ENCODE data around the gene DOCK7.
A peak's percentile ranks its signal among the peaks of the same experiment; 100 is the strongest.

DOCK7 gene

DNA sequence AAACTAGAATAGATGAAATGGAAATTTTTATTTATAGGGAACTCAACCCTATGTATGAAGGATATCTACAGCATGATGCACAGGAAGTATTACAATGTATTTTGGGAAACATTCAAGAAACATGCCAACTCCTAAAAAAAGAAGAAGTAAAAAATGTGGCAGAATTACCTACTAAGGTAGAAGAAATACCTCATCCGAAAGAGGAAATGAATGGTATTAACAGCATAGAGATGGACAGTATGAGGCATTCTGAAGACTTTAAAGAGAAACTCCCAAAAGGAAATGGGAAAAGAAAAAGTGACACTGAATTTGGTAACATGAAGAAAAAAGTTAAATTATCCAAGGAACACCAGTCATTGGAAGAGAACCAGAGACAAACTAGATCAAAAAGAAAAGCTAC, 243.5 kb downstream of the DOCK7 start:
- TF ChIP-seq TAF1 (IDR thresholded peaks at IDR 0.05; ENCODE audit: borderline replicate concordance, insufficient read depth, low read length): no peak

DNA sequence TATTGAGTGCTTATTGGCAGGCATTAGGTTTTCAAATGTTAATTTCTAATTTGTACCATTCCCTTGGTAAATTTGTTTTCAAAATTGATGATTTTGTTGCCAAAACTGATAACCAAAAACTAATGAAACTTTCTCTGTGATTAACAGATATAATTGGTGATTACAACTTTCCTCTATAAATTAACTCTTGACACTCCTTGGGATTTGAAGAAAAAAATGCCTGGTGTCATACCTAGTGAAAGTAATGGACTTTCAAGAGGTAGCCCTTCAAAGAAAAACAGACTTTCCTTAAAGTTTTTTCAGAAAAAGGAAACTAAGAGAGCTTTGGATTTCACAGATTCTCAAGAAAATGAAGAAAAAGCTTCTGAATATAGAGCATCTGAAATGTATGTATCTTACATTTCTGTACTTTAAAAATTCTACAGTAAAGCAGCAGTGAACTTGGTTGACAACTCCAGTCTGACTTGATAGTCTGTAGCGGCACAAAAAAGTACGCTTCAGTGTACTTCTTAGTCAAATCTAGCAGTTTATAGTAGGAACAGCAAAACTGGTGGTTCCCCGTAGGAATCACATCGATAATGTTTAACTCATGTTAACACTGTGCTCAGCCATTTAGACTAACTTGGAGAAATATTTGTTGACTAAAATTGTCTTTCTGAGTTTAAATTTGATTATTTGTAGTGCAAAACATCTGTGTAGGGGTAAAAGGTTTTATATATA, 248.4 kb downstream of the DOCK7 start:
- TF ChIP-seq SIN3A (IDR thresholded peaks at IDR 0.05; ENCODE audit: borderline replicate concordance, insufficient read depth, low read length) (no peak), TAF1 (IDR thresholded peaks at IDR 0.05; ENCODE audit: borderline replicate concordance, insufficient read depth, low read length) (no peak), POLR2AphosphoS5 (IDR thresholded peaks at IDR 0.05; ENCODE audit: low read depth, low read length) (no peak), FOXP2 (optimal IDR thresholded peaks at IDR 0.05; ENCODE audit: borderline replicate concordance, extremely low read depth, extremely low read length, insufficient read depth) (no peak)
- TF ChIP-seq, protein P1, sequence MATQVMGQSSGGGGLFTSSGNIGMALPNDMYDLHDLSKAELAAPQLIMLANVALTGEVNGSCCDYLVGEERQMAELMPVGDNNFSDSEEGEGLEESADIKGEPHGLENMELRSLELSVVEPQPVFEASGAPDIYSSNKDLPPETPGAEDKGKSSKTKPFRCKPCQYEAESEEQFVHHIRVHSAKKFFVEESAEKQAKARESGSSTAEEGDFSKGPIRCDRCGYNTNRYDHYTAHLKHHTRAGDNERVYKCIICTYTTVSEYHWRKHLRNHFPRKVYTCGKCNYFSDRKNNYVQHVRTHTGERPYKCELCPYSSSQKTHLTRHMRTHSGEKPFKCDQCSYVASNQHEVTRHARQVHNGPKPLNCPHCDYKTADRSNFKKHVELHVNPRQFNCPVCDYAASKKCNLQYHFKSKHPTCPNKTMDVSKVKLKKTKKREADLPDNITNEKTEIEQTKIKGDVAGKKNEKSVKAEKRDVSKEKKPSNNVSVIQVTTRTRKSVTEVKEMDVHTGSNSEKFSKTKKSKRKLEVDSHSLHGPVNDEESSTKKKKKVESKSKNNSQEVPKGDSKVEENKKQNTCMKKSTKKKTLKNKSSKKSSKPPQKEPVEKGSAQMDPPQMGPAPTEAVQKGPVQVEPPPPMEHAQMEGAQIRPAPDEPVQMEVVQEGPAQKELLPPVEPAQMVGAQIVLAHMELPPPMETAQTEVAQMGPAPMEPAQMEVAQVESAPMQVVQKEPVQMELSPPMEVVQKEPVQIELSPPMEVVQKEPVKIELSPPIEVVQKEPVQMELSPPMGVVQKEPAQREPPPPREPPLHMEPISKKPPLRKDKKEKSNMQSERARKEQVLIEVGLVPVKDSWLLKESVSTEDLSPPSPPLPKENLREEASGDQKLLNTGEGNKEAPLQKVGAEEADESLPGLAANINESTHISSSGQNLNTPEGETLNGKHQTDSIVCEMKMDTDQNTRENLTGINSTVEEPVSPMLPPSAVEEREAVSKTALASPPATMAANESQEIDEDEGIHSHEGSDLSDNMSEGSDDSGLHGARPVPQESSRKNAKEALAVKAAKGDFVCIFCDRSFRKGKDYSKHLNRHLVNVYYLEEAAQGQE (IDR thresholded peaks at IDR 0.05; ENCODE audit: insufficient read depth in 1 of 2, low read depth in 2 of 2, low read length in 2 of 2): no peak

DNA sequence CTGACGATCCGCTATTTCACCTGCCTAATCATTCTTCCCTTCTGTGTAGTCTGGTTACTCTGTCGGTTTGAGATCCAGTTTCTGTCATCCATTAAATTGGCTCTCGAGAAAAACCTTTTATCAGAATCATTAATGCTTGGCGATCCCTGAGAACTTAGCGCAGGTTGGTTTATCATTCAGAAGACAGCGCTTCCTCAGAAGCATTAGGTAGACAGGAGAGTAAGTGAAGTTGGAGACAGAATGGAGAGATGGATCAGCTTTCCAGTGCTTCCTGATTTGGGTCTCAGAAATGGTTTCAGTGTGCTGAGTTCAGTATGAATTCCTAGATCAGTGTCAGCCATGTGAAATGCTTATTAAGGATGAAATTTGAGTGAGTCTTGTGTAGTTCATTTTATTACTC, 250.0 kb downstream of the DOCK7 start:
- TF ChIP-seq POLR2AphosphoS5 (IDR thresholded peaks at IDR 0.05; ENCODE audit: low read depth, low read length) (no peak), SIN3A (IDR thresholded peaks at IDR 0.05; ENCODE audit: borderline replicate concordance, insufficient read depth, low read length) (no peak), TAF1 (IDR thresholded peaks at IDR 0.05; ENCODE audit: borderline replicate concordance, insufficient read depth, low read length) (no peak), FOXP2 (optimal IDR thresholded peaks at IDR 0.05; ENCODE audit: borderline replicate concordance, extremely low read depth, extremely low read length, insufficient read depth) (no peak)
- TF ChIP-seq, protein P1 (IDR thresholded peaks at IDR 0.05; ENCODE audit: insufficient read depth in 1 of 2, low read depth in 2 of 2, low read length in 2 of 2): no peak

DNA sequence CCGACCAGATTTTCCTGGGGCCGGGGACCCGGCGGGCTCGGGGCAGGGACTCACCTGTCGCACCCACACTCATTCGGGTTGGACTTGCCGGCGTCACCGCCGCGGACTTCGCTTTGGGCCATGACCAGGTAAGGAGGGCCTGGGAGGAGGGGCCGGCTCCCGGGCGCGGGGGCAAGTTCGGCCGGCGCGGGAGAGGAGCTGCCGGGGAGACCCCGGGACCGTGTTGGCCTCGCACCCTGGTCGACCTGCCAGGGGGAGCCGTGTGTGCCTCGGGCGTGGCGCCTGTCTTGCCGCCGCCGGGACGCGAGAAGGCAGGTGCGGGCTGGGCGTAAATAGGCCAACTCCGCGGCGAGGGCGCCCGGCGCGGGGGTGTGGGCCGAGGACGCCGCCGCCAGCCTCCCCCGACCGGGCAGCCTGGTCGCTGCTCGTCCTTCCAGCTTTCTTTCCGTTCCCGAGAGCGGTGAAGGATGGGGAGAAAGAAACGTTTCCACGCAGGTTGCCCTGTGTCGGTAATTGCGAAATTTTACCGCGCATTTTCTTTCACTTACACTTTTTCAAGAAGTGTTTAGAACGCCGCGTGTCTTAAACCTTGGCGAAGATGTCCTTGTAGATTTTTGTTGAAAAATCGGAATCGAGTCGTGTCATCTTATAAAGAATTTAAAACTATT, 250.8 kb downstream of the DOCK7 start:
- TF ChIP-seq TAF1 (IDR thresholded peaks at IDR 0.05; ENCODE audit: borderline replicate concordance, insufficient read depth, low read length): no peak
- TF ChIP-seq, protein P1 (IDR thresholded peaks at IDR 0.05; ENCODE audit: insufficient read depth in 1 of 2, low read depth in 2 of 2, low read length in 2 of 2): no peak
- TF ChIP-seq FOXP2 (optimal IDR thresholded peaks at IDR 0.05; ENCODE audit: borderline replicate concordance, extremely low read depth, extremely low read length, insufficient read depth): no peak
- TF ChIP-seq POLR2AphosphoS5 (IDR thresholded peaks at IDR 0.05; ENCODE audit: low read depth, low read length): no peak
- no peak for TF ChIP-seq SIN3A (IDR thresholded peaks at IDR 0.05; ENCODE audit: borderline replicate concordance, insufficient read depth, low read length)

DNA sequence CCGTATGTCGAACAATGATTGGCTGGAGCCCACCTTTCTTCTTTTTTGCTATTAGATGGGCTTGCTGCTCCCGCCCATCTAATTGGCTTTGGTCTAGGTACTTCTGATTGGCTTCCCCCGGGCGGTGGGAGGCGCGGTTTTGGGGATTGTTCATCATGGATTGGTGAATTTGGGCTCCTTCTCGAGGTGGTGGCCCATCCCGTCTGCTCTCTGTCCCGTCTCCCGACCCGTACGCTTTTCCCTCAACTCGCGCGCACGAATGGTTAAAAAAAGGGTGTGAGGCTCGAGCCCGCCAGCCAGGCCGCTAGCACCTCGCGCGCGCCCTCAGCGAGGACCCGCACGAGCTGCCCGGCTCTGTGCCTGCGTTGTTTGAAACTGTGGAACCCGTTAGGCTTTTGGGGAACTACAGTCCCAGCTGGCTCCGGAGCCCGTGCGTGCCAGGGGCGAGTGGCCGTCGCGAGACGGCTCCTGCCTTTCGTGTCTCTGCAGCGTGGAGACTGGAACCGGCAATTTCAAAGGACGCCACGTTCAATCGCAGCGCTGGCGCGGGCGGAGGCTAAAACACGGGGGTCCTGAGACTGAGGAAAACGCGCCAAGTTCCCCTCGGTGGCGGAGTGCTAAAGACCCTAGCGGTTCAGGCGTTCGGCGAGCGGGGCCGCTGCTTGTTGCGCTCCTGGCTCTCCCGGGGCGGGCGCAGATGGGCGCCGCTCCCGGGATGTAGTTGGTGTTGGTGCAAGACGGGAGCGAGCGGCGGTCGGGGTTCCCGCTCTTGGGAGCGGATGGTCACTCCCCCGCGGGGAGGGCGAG, 251.5 kb downstream of the DOCK7 start, which contains the start of gene USP1:
USP1 (plus strand) TSS at position 584 of the 807 bp plus-strand sequence. CDS start 2,819 bp downstream, outside the sequence.
- TF ChIP-seq, protein P1 (IDR thresholded peaks at IDR 0.05; ENCODE audit: insufficient read depth in 1 of 2, low read depth in 2 of 2, low read length in 2 of 2): no peak
- TF ChIP-seq POLR2AphosphoS5 (IDR thresholded peaks at IDR 0.05; ENCODE audit: low read depth, low read length) (peak; percentile 64; the same call in 1 of the 2 replicates), SIN3A (IDR thresholded peaks at IDR 0.05; ENCODE audit: borderline replicate concordance, insufficient read depth, low read length) (no peak), FOXP2 (optimal IDR thresholded peaks at IDR 0.05; ENCODE audit: borderline replicate concordance, extremely low read depth, extremely low read length, insufficient read depth) (peak; percentile 71), TAF1 (IDR thresholded peaks at IDR 0.05; ENCODE audit: borderline replicate concordance, insufficient read depth, low read length) (peak; percentile 66; the same call in 1 of the 2 replicates)

All from PFSK-1 (cell line).